Erythroblast (primary cell): ENCODE data around the gene NFKB2.

ENCODE experiments used
- DNase-seq, 2 experiments: peaks; one replicate each; lab custom pipeline; 2025; lab: John Stamatoyannopoulos, UW
- GATA1 ChIP-seq: IDR thresholded peaks from 2 replicates; pipeline ENCODE4 v1.6.1; 2011; ENCODE audit warnings: low read depth, mild to moderate bottlenecking, control low read depth, low read length, moderate library complexity
- POLR2A ChIP-seq: IDR thresholded peaks from 2 replicates; pipeline ENCODE4 v1.6.1; 2011; ENCODE audit warnings: mild to moderate bottlenecking, low read length

The NFKB2 gene

DNA sequence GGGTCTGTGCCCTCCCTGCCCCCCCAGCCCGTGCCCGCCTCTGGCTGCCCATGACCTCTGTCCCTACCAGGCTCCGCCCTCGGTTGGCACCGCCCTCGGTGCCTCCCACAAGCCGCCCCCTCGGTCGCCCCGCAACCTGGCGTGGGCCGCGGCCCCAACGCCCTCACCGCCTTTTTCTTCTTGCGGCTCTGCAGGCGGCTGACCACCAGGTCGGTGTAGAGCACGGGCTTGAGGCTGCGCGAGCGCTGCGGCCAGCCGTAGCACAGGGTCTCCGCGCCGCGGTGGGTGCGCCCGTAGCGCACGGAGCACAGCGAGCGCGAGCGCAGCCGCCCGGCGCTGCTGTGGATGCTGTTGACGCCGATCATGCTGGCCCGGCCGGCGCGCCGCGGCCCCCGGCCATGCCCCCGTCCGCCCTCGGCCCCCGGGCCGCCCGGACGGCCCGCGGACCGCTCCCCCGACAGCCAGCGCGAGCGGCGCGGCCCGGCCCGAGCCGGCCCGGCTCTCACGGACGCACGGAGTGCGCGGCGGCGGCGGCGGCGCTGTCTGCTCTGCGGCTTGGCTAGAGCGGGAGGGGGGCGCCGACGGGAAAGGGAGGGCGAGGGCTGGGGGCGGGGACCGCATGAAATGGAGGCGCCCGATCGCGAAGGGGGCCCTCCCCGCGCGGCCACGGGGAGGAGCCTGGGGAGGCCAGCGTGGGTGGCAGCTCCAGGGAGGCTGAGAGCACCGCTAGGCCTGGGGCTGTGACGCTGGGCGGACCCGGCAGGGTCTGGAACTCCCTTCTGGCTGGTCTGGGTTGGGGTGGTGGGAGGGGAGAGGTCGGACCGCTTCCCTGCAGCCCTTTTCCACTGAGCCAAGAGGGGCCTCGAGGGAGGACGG is 13.5 kb downstream of the NFKB2 start:
- TF ChIP-seq POLR2A, result no peak
- no peak for TF ChIP-seq GATA1
- no peak for DNase-seq

DNA sequence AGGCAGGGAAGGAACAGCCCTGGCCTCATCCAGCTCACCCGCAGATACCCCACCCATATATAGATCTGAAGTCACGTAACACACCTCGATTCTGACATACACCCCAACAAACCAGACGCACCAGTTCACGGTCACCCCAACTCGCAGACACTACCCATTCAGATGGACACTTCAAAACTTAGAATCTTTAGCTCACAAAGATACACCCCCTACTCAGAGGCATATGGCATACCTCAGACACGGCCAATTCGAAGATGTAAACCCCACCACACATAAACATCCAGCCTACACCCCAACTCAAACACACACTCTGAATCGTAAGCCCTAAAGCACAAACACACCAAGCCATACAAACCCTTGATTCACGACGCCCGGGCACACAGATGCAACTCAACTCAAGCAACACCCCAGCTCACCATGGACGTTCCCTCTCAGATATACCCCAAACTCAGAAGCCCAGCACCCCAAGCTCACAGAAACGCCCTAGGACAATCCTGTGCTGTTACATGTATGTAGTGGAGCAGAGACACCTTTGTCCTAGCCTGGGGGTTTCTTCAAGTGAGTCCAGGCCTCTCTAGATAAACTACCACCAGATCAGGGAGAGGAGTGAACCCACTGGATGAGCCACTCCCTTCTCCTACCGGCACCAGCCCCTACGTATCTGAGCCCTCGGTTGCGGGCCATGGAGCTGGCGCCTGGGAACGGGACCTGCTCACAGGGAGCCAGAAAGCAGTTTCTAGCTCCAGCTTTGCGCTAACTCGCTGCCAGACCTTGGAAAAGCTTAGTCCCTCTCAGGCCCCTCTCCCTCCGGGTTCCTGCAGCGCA is 14.3 kb downstream of the NFKB2 start:
- DNase-seq, result no peak
- no peak for TF ChIP-seq POLR2A
- TF ChIP-seq GATA1, result no peak

DNA sequence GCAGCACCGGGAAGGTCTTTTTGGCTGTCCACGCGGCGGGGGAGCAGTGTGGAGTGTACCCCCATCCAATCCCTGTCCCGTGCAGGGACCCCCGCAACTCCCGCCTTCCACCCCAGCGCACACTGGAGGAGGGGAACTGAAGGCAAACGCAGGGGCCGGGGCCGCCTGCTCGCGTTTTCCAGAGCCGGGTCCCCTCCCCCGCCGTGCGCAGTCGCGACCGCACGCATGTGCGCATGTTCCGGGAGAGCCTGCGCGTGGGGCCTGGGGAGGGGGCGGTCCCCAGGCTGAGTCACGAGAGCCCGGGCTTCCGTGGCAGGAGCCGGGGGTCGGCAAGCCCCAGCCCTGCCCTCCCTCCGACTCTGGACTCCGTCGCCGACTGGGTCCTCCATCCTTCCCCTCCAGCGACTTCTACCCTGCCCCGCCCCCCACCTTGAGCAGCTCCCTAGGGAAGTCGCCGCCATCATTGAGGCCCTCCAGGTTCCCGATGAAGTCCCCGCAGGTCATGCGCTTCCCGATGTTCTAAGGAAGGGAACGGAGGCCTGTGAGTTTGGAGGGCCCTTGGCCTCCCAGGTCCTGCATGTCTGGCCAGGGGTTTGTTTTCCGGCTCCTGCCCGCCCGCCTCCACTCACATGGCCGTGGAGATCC is 15.0 kb downstream of the NFKB2 start:
- DNase-seq, result no peak

DNA sequence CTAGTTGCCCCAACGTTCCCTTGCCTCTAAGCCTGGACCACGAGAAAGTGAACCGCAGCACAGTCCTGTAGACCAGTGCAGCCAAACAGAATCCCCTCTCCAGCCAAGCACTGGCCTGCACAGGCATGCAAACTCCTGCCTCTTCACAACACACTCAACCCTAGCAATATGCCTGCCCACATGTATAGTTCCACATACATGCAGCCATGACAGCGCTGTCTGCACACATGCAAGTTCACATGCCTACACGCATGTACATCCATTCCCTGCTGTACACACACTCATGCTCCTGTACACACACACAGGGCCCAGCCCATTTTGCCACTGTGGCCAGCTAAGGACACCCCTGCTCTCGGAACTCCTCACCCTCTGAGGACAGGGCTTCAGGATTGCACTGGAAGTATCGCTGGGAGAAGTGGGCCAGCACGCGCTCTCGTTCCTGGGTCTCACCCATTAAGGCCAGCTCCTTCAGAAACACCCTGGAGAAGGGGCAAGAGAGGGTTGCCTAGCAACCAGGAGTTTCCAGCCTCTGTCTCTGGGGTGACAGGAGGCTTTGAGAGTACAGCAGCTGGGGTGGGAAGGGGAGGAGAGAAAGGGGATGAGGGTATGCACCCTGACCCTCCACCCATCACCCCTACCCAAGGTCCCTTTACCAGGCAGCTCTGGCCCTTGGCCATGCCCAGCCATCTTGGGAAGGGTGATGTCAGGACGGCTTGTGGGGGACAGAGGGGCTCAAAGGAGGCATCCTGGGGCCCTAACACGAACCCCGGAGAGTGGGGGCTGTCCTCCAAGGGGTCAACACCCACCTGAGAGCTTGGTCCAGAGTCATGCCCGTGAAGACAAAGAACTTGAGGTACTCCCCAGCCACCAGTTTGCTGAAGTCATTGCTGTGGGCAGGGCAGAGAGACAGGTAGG is 16.1 kb downstream of the NFKB2 start:
- TF ChIP-seq POLR2A (no peak), GATA1 (no peak)

More for the DNA sequence above, 15.0 kb downstream of the NFKB2 start:
- TF ChIP-seq POLR2A, result no peak
- no peak for TF ChIP-seq GATA1

DNA sequence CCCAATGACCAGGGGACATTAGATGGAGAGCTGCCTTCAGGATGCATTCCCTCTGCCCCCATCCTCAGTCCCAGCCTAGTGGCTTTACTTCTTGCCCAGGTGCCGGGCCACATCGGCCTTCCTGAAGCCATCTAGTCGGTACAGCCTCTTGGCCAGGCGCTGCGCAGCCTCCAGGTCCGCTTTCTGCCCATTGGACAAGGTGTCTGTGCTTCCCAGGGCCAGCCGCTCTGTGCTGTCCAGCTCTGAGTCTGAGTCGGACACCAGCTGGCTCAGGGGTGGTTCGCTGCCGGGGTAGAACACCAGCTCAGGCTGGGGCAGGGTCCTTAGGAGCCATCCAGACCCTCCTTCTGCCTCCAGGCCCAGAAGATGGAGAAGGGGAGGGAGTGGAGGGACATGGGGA is 16.8 kb downstream of the NFKB2 start:
- no peak for DNase-seq
- TF ChIP-seq POLR2A (no peak), GATA1 (no peak)

More for the DNA sequence above, 16.1 kb downstream of the NFKB2 start:
- DNase-seq, result no peak

DNA sequence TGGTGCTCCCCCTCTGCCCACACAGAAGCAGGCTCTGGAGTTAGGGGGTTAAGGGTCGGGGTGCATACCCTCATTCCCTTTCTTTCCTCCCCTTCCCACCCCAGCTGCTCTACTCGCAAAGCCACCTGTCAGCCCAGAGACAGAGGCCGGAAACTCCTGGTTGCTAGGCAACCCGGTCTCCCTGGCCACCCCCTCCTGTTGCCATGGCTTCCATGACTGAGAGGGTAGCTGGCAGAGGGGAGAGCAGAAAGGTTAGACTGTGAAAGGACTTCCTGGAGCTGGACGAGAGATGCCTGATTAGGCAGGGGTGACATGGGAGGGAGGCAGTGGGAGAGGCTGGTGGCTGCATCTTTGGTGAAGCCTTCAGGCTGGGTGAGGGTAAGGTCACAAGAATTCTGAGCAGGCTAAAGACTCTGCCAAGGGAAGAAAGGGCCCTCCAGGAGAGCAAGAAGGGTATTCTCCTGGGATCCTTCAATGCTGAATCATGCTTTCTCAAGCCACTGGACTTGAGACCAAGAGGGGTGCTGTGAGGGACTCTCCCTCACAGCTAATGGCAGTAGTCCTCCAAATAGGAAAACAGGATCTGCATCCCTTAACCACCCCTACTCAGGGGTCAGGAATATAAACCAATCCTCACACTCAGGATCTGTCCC is 17.7 kb downstream of the NFKB2 start:
- TF ChIP-seq POLR2A, result no peak
- TF ChIP-seq GATA1, result no peak
- DNase-seq, result no peak

DNA sequence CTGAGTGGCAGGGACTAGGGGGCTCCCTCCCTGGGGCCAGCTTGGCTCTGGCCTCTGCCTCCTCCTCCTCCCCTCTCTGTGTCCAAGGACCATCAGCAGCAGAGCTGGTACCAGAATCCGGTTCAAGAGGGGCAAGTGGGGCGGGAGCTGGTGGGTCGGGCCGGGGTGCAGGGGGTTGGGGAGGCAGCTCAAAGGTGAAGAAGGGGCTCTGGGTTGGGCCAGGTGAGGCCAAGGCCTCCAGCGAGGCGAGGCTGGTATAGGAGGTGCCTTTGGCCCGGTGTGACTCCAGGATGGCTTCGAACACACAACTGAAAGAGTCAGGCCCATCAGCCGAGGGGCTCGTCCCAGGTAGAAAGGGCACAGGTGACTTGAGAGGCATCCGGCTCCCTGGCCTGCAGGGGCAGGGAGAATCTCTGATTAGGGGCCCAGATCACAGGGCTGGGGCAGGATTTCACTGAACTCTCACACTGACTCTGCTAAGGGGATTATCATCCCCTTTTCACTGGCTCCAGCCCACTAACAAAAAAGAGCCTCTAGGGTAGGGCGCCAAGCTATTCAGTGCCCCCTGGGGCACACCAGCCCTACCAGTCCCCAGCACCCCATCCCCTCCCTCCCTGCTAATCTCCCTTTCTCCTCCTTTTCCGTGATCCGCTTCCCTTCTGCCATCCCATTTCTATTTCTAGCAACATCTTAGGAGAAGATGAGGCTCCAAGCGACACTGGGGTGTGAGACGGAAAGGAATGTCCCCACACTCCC is 18.5 kb downstream of the NFKB2 start:
- TF ChIP-seq POLR2A, result no peak
- no peak for TF ChIP-seq GATA1
- DNase-seq, result no peak

DNA sequence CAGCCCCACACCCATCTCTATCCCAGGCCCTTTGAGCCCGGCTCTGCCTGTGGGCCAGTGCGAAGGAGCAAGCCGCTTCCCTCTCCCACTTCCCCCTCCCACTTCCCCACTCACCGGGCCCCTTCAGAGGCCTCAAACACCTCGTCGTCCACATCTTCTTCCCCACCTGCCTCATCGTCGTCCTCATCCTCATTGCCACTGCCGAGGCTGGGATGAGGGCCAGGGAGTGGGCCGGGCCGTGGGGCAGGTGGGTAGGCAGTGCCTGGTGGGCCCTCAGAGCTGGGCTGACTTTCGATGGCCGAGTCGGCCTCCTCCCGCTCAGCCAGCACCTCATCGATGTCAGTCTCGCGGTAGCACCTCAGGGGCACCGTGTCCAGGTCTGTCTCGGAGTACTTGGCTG is 19.2 kb downstream of the NFKB2 start:
- TF ChIP-seq GATA1 (no peak), POLR2A (no peak)
- no peak for DNase-seq

DNA sequence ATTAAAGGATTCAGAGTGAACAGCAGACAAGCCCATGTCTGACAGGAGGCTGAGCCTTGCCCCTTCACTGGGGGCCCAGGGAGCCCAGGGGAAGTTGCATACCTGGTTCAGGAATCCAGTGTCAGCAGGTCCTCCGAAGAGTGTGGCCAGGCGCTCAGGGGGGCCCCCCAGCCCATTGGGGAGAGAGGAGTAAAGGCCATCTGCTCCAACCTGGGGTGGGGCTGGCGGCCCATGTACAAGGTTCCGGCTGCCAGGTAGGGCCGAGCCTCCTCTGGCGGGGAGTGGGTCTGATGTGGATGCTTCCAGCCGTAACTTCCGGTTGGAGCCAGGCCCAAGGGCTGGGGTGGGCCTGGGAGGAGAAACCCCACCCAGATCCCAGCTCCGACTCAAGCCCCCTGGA is 20.8 kb downstream of the NFKB2 start:
- no peak for DNase-seq
- TF ChIP-seq GATA1, result no peak
- TF ChIP-seq POLR2A, result no peak

DNA sequence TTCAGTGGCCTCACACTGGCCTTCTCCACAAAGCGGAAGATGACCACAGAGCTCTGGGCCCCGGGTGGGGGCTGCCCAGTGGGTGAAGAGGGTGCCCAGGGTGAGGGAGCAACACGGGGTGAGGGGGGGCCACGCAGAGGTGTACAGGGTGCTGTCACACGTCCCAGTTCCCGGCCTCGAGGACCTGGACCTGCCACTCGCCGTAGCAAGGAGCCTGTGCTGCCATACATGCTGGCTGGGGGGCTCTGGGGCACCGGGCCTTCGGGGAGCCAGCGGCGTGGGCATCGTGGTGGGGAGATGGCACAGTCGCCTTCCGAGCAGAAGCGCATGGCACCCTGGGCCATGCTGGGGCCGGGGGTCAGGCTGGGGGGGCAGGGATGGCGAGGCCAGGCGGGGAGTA is 21.2 kb downstream of the NFKB2 start:
- TF ChIP-seq GATA1 (no peak), POLR2A (no peak)
- DNase-seq, result no peak

DNA sequence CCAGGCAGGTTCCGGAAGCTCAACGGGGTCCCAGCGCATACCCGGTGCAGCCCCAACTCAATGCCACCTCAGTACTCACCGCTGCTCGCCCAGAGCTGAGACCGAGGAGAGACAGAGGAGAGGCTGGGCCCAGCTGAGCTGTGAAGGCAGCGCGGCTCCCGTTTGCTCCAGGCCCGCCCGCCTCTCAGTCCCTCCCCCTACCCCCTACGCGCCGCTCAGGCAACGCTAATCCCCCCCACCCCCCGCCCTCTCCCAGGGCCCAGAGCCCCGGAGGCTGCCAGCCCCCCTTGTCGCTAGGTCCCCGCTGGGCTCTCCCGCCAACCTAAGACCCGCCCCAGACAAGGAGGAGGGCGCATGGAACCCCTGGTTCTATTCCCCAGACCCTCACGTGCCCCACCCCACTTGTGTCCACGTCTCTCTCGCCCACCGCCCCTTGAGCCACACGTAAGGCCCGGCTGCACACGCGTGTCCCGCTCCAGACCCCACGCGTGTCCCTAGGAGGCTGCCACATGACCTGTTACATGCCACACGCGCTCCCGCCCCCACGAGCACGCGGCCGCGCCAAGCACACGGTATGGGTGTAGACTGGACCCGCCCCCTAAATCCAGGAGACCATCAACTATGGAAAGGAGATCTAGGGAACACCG is 23.2 kb downstream of the NFKB2 start, which contains the start of gene PSD:
Gene PSD (minus strand): TSS at position 164 of the 647 bp plus-strand sequence. CDS start 1,747 bp downstream, outside the sequence.
- TF ChIP-seq GATA1, result no peak
- no peak for TF ChIP-seq POLR2A
- no peak for DNase-seq
